OCI-LY1 (cell line): Measurements from ENCODE around the gene ADGRB2.

ENCODE experiments used
- H2AFZ ChIP-seq: fragments of 200-600 bp; sonication (generic), shearing (Covaris generic); 2 replicates; pipeline ENCODE4 v1.6.0; 2014; ENCODE audit warnings: antibody characterized with exemption, mild to moderate bottlenecking, low read length
- H3F3A ChIP-seq: fragments of 200-600 bp; sonication (generic), shearing (Covaris generic); 2 replicates; pipeline ENCODE4 v1.6.0; 2014; ENCODE audit warnings: mild to moderate bottlenecking, antibody characterized with exemption, low read length, moderate library complexity; ENCODE audit not compliant: insufficient read depth
- H3K27ac ChIP-seq: fragments of 200-600 bp; sonication (generic); 2 replicates; pipeline ENCODE4 v1.5.1; 2014; ENCODE audit warnings: low read length, mixed run types, mild to moderate bottlenecking, low read depth; ENCODE audit not compliant: poor library complexity, severe bottlenecking
- H3K27me3 ChIP-seq: fragments of 200-600 bp; sonication (generic); 2 replicates; pipeline ENCODE4 v1.6.0; 2014; ENCODE audit warnings: antibody characterized with exemption, mild to moderate bottlenecking, low read length, moderate library complexity; ENCODE audit not compliant: insufficient read depth
- H3K36me3 ChIP-seq: fragments of 200-600 bp; sonication (generic); 2 replicates; pipeline ENCODE4 v1.6.1; 2014; ENCODE audit warnings: mild to moderate bottlenecking, antibody characterized with exemption, low read length, moderate library complexity, mixed read lengths; ENCODE audit not compliant: insufficient read depth
- H3K4me1 ChIP-seq: fragments of 200-600 bp; sonication (generic); 2 replicates; pipeline ENCODE4 v1.5.1; 2014; ENCODE audit warnings: mild to moderate bottlenecking, low read length, moderate library complexity; ENCODE audit not compliant: insufficient read depth, severe bottlenecking
- H3K4me2 ChIP-seq: fragments of 200-600 bp; sonication (generic), shearing (Covaris generic); 2 replicates; pipeline ENCODE4 v1.6.1; 2014; ENCODE audit warnings: low read length
- H3K4me3 ChIP-seq: fragments of 200-600 bp; sonication (generic); 2 replicates; pipeline ENCODE4 v1.5.1; 2014; ENCODE audit warnings: low read length, low read depth, mild to moderate bottlenecking, mixed read lengths; ENCODE audit not compliant: poor library complexity, severe bottlenecking
- H3K79me2 ChIP-seq: fragments of 200-600 bp; shearing (Covaris generic); 2 replicates; pipeline ENCODE4 v1.6.1; 2016; ENCODE audit warnings: mixed run types, low read length, mixed read lengths; ENCODE audit not compliant: insufficient read depth
- H3K9ac ChIP-seq: fragments of 200-600 bp; sonication (generic), shearing (Covaris generic); 2 replicates; pipeline ENCODE4 v1.6.1; 2014; ENCODE audit warnings: mild to moderate bottlenecking, low read length, mixed read lengths
- H3K9me2 ChIP-seq: fragments of 200-600 bp; sonication (generic), shearing (Covaris generic); 2 replicates; pipeline ENCODE4 v1.6.1; 2014; ENCODE audit warnings: low read depth, mild to moderate bottlenecking, low read length, mixed read lengths
- H3K9me3 ChIP-seq: fragments of 200-600 bp; shearing (Covaris generic); 2 replicates; pipeline ENCODE4 v1.6.1; 2014; ENCODE audit warnings: low read length, mixed read lengths
- H4K20me1 ChIP-seq: fragments of 200-600 bp; sonication (generic), shearing (Covaris generic); 2 replicates; pipeline ENCODE4 v1.6.0; 2016; ENCODE audit warnings: mild to moderate bottlenecking, low read length; ENCODE audit not compliant: insufficient read depth
- EZH2 ChIP-seq: fragments of 200-600 bp; sonication (generic), shearing (Covaris generic); IDR thresholded peaks from 2 replicates; pipeline ENCODE4 v1.8.0; 2017; ENCODE audit warnings: borderline replicate concordance, mixed run types, mild to moderate bottlenecking, antibody characterized with exemption, low read length, moderate library complexity, mixed read lengths
- TF ChIP-seq, protein P1 (sequence below): fragments of 200-600 bp; sonication (generic), shearing (Covaris generic); IDR thresholded peaks from 2 replicates; pipeline ENCODE4 v1.5.1; 2017; ENCODE audit warnings: mild to moderate bottlenecking, antibody characterized with exemption, low read length, moderate library complexity, mixed read lengths

The ADGRB2 gene

DNA sequence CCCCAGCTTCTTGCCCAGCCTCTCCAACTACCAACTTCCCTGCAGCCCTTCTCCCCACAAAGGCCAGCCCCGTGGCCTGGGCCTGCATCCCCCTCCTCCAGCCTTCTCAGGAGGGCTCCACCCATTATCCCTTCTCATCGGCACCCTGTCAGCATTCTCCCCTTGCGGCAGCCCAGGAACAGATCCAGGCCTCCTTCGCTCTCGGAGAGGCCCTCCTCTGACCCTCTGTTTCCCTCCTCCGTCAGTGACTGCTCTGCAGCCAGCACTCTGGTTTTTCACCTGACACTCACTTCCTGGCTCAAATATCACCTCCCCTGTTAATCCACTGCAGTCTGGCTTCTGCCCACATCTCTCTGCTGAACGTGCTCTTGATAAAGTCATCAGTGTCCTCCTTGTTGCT lies 17.5 kb downstream of the ADGRB2 start:
- no peaks in the 10 kb centered on the region for H3F3A ChIP-seq
- no peaks in the 10 kb centered on the region for H3K9me3 ChIP-seq
- no peaks in the 10 kb centered on the region for H3K36me3 ChIP-seq
- H2AFZ ChIP-seq = no peak overlapping the region
- H3K27me3 ChIP-seq = peaks cover 6% of the 10 kb centered on the region; the same call in 1 of the 2 replicates
- no peak overlapping the region for H3K9ac ChIP-seq
- H3K27ac ChIP-seq = no peak overlapping the region
- peaks cover 19% of the 10 kb centered on the region for H3K4me1 ChIP-seq
- no peak overlapping the region for H3K4me3 ChIP-seq
- no peaks in the 10 kb centered on the region for H3K9me2 ChIP-seq
- no peak for TF ChIP-seq EZH2
- TF ChIP-seq, protein P1, sequence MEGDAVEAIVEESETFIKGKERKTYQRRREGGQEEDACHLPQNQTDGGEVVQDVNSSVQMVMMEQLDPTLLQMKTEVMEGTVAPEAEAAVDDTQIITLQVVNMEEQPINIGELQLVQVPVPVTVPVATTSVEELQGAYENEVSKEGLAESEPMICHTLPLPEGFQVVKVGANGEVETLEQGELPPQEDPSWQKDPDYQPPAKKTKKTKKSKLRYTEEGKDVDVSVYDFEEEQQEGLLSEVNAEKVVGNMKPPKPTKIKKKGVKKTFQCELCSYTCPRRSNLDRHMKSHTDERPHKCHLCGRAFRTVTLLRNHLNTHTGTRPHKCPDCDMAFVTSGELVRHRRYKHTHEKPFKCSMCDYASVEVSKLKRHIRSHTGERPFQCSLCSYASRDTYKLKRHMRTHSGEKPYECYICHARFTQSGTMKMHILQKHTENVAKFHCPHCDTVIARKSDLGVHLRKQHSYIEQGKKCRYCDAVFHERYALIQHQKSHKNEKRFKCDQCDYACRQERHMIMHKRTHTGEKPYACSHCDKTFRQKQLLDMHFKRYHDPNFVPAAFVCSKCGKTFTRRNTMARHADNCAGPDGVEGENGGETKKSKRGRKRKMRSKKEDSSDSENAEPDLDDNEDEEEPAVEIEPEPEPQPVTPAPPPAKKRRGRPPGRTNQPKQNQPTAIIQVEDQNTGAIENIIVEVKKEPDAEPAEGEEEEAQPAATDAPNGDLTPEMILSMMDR = no peak
- H3K4me2 ChIP-seq = no peak overlapping the region
- no peaks in the 10 kb centered on the region for H4K20me1 ChIP-seq
- no peaks in the 10 kb centered on the region for H3K79me2 ChIP-seq

DNA sequence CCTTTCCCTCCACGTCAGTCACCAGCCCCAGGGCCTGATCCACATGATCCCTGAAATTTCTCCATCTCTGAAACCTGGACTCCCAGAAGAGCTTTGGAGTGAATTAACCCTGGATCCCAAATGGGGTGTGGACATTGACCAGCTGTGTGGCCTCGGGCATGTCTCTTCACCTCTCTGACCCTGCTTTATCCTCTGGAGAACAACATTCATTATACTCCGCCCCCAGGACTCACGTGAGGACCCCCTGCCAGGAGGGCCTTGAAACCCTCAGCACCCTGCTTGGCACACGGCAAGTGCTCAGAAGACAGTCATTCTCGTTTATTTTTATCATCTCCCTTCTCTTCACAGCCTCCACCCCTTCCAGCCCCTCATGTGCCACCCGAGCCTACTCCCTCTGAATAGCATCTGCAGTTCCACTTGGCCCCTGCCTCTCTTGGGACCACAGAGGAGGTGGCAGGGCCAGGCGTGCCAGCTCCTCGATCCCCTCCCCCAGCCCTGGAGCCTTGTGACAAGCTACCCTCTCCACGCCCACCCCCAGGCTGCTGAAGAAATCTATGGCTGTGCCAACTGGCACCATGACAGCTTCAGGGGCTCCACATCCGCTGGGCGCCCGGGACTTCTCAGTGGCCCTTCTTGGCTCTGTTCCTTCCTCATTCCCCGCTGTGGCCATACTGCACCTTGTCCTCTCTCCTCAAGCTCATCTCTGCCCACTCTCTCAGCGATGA lies 18.0 kb downstream of the ADGRB2 start:
- Histone ChIP-seq H3K4me3 (no peak overlapping the region), H3F3A (no peaks in the 10 kb centered on the region), H3K9me2 (no peaks in the 10 kb centered on the region), H3K9me3 (no peaks in the 10 kb centered on the region), H3K9ac (no peak overlapping the region), H2AFZ (no peak overlapping the region), H3K27me3 (peaks cover 6% of the 10 kb centered on the region; the same call in 1 of the 2 replicates), H3K36me3 (no peaks in the 10 kb centered on the region), H3K4me2 (no peak overlapping the region), H3K27ac (no peak overlapping the region), H3K4me1 (peaks cover 19% of the 10 kb centered on the region), H4K20me1 (no peaks in the 10 kb centered on the region), H3K79me2 (no peaks in the 10 kb centered on the region)
- TF ChIP-seq, protein P1 = no peak
- no peak for TF ChIP-seq EZH2

GRCh38 chr1:31745096-31745945 lies 18.8 kb downstream of the ADGRB2 start:
- Histone ChIP-seq H3K36me3 (no peaks in the 10 kb centered on the region), H4K20me1 (no peaks in the 10 kb centered on the region), H3K79me2 (no peaks in the 10 kb centered on the region), H3K9me3 (no peaks in the 10 kb centered on the region), H3K9ac (no peak overlapping the region), H2AFZ (no peak overlapping the region), H3F3A (no peaks in the 10 kb centered on the region), H3K4me3 (no peak overlapping the region), H3K9me2 (no peaks in the 10 kb centered on the region), H3K4me2 (peak overlapping the region; percentile 39; the same call in 1 of the 2 replicates), H3K27ac (peak overlapping the region; percentile 49), H3K27me3 (peaks cover 3% of the 10 kb centered on the region; the same call in 1 of the 2 replicates), H3K4me1 (peaks cover 19% of the 10 kb centered on the region)
- TF ChIP-seq, protein P1 = peak; percentile 67
- TF ChIP-seq EZH2 = no peak
